Transverse colon (tissue), 4 donors: ENCODE measurements around the gene SPRR1A.

Experiments
- POLR2A ChIP-seq: fragments of 450-650 bp; IDR thresholded peaks from one replicate; pipeline ENCODE4 v1.6.1; 2016; ENCODE audit warnings: antibody characterized with exemption, mild to moderate bottlenecking, moderate library complexity
- POLR2AphosphoS5 ChIP-seq, 3 donors: sonication (generic); formaldehyde crosslinking; IDR thresholded peaks; one replicate each; pipeline ENCODE4 v1.6.1; 2016; ENCODE audit warnings: antibody characterized with exemption in 3 of 3
- TF ChIP-seq, protein P1 (sequence below), 5 experiments: fragments of 200-600 bp in 3 of 5; fragments of 450-650 bp in 2 of 5; sonication (generic) in 3 of 5; IDR thresholded peaks; 1 replicate in 2 of 5; 2 replicates in 3 of 5; pipeline ENCODE4 v1.5.1; 2016 to 2017; ENCODE audit warnings: antibody characterized with exemption in 5 of 5, inconsistent platforms in 3 of 5, mild to moderate bottlenecking in 2 of 5, moderate library complexity in 1 of 5

GRCh38 chr1:152942161-152942560 is 41.7 kb upstream of the SPRR1A start:
- TF ChIP-seq, protein P1, sequence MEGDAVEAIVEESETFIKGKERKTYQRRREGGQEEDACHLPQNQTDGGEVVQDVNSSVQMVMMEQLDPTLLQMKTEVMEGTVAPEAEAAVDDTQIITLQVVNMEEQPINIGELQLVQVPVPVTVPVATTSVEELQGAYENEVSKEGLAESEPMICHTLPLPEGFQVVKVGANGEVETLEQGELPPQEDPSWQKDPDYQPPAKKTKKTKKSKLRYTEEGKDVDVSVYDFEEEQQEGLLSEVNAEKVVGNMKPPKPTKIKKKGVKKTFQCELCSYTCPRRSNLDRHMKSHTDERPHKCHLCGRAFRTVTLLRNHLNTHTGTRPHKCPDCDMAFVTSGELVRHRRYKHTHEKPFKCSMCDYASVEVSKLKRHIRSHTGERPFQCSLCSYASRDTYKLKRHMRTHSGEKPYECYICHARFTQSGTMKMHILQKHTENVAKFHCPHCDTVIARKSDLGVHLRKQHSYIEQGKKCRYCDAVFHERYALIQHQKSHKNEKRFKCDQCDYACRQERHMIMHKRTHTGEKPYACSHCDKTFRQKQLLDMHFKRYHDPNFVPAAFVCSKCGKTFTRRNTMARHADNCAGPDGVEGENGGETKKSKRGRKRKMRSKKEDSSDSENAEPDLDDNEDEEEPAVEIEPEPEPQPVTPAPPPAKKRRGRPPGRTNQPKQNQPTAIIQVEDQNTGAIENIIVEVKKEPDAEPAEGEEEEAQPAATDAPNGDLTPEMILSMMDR (IDR thresholded peaks at IDR 0.05): no peak
- no peak for TF ChIP-seq POLR2A
- no peak for TF ChIP-seq POLR2AphosphoS5 (IDR thresholded peaks at IDR 0.05)
